Skeletal muscle satellite cell (primary cell): ENCODE data around the gene AJM1.

Source experiments
- H3K27me3 ChIP-seq: 2 replicates; pipeline ENCODE4 v1.7.0; 2013; ENCODE audit warnings: low read length; ENCODE audit not compliant: control insufficient read depth, insufficient read depth
- H3K36me3 ChIP-seq: 2 replicates; pipeline ENCODE4 v1.7.0; 2013; ENCODE audit warnings: mild to moderate bottlenecking, control low read depth, low read length; ENCODE audit not compliant: insufficient read depth
- H3K4me1 ChIP-seq: 2 replicates; pipeline ENCODE4 v1.7.0; 2013; ENCODE audit warnings: low read length; ENCODE audit not compliant: control insufficient read depth, insufficient read depth
- H3K4me2 ChIP-seq: 2 replicates; pipeline ENCODE4 v1.7.0; 2013; ENCODE audit warnings: mild to moderate bottlenecking, low read length
- H3K4me3 ChIP-seq: 2 replicates; pipeline ENCODE4 v1.7.0; 2013; ENCODE audit warnings: low read length
- H3K9ac ChIP-seq: 2 replicates; pipeline ENCODE4 v1.7.0; 2013; ENCODE audit warnings: mild to moderate bottlenecking, low read depth, low read length, moderate library complexity
- H3K9me3 ChIP-seq: replicated peaks from 2 replicates; pipeline ENCODE4 v1.7.0; 2013; ENCODE audit warnings: mild to moderate bottlenecking, control low read depth, low read length

The AJM1 gene

DNA sequence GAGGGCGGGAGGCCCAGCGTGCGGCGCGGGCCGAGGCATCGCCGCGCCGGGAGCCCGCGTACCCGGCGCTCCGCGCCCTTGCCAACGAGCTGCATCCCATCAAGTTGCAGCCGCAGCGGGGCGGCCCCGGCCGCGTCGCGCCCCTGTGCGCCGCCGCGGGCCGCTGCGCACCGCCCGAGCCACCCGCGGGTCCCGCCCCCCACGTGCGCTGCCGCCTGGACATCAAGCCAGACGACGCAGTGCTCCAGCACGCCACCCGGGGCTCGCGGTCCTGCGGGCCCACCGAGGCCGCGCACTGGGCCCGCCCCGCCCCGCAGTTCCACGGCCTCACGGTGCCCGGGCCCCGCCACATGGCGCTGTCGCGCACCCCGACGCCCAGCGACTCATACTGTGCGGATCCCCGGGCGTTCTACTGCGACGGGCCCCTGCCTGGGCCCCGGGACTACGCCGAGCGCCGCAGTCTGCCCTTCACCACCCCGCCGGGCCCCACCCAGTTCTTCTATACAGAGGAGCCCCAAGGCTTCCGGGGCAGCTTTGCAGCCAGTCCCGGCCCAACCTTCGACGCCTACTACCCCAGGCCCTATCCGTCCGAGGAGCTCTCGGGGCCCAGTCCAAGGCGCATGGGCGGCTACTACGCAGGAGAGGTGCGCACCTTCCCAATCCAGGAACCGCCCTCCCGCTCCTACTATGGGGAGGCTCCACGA, 2.6 kb downstream of the AJM1 start:
- no peak overlapping the region for H3K4me3 ChIP-seq
- no peaks in the 10 kb centered on the region for H3K9me3 ChIP-seq
- H3K4me1 ChIP-seq: peaks cover 45% of the 10 kb centered on the region
- no peak overlapping the region for H3K4me2 ChIP-seq
- H3K27me3 ChIP-seq: peaks cover 4% of the 10 kb centered on the region
- H3K36me3 ChIP-seq: peaks cover 3% of the 10 kb centered on the region
- no peak overlapping the region for H3K9ac ChIP-seq

DNA sequence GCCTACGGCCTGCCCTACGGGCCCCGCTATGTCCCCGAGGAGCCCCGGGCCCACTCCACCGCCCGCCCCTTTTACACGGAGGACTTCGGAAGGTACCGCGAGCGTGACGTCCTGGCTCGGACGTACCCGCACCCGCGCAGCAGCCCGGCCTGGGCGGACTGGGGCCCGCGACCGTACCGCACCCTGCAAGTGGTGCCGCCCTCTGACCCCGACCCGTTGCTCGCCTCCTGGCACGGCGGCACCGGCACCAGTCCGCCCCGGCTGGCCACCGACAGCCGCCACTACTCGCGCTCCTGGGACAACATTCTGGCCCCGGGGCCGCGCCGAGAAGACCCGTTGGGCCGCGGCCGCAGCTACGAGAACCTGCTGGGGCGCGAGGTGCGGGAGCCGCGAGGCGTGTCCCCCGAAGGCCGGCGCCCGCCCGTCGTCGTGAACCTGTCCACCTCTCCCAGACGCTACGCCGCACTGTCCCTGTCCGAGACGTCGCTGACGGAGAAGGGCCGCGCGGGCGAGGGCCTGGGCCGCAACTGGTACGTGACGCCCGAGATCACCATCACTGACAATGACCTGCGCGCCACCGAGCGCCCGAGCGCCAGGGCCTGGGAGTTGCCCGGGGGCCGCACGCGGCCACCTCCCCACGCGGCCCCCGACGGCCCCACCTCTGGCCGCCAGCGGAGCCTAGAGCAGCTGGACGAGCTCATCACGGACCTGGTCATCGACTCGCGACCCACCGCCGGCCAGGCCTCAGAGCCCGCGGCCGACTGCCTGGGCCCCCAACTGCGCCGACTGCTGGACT, 3.4 kb downstream of the AJM1 start:
- Histone ChIP-seq H3K4me3 (no peak overlapping the region), H3K9ac (no peak overlapping the region), H3K4me1 (peaks cover 45% of the 10 kb centered on the region), H3K27me3 (peaks cover 4% of the 10 kb centered on the region), H3K4me2 (no peak overlapping the region), H3K9me3 (no peaks in the 10 kb centered on the region), H3K36me3 (peaks cover 5% of the 10 kb centered on the region)

DNA sequence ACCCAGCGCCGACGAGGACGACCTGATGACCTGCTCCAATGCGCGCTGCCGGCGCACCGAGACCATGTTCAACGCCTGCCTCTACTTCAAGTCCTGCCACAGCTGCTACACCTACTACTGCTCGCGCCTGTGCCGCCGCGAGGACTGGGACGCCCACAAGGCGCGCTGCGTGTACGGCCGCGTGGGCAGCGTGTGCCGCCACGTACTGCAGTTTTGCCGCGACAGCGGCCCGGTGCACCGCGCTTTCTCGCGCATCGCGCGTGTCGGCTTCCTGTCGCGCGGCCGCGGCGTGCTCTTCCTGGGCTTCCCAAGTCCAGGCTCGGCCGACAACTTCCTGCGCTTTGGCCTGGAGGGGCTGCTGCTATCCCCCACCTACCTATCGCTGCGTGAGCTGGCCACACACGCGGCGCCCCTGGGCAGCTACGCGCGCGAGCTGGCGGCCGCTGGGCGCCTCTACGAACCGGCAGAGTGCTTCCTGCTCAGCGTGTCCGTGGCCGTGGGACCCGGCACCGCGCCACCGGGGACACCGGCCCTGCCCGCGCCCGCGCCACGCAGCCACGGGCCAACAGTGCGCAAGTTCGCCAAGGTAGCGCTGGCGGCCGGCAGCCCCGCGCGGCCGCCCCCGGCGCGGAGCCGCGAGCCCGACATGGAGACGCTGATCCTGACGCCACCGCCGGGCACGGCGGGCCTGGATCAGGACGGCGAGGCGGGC, 4.3 kb downstream of the AJM1 start:
- Histone ChIP-seq H3K4me3 (peak overlapping the region; percentile 34), H3K4me1 (peaks cover 38% of the 10 kb centered on the region), H3K27me3 (peaks cover 4% of the 10 kb centered on the region), H3K9ac (no peak overlapping the region), H3K9me3 (no peaks in the 10 kb centered on the region), H3K36me3 (peaks cover 5% of the 10 kb centered on the region), H3K4me2 (no peak overlapping the region)

DNA sequence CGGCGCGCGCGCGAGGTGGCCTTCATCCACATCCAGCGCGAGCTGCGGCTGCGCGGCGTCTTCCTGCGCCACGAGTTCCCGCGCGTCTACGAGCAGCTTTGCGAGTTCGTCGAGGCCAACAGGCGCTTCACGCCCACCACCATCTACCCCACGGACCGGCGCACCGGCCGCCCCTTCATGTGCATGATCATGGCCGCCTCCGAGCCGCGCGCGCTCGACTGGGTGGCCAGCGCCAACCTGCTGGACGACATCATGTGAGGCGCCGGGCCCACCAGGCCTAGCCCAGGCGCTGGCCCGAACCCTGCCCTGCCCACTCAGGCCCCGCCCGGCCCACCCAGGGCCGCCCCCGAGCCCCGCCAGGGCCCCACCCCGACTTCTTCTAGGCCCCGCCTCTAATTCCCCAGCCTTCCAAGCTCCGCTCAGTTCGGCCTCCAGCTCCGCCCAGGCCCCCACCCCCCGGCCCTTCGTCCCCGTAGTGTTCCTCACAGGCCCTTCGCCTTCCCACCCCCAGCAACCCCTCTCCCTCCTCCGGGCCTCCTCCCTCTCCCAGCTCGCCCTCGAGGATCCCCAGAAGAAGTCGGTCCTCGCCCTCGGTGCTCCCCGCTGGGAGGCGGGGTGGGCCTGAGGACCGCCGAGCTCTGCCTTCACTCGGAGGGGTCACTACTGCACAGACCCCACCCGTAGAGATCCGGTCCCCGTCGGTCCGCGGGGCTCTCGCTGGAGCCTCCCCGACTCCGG, 5.0 kb downstream of the AJM1 start:
- Histone ChIP-seq H3K9me3 (no peaks in the 10 kb centered on the region), H3K9ac (peak overlapping the region; percentile 76), H3K36me3 (peaks cover 9% of the 10 kb centered on the region), H3K4me2 (peak overlapping the region; percentile 100), H3K4me1 (peaks cover 31% of the 10 kb centered on the region), H3K4me3 (peak overlapping the region; percentile 98), H3K27me3 (peaks cover 4% of the 10 kb centered on the region)

DNA sequence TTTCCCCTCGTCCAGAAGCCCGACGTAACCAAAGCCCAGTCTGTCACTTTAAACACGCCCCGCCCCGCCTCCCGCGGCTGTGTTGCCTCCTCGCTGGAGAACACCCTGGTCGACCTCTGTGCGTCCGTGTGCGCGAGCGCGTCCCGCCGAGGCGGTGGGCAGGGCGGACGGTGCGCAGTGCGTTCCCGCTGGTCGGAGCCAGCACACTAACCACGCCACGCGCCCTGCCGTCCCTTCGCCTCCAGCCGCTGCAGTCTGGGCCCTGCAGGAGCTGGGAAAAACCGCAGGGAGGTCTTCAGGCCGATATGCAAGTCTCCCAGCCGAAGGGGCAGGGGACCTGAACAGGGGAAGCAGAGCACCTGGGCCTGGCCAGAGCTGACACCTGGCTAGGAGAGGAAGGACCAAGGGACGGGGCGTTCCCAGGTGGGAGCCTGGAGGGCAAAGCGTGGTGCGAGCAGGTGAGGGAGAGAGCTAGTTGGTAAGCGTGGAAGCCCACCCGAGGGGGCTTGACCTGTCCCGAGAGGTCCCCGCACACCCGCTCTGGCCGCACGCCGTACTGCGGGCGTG, 5.6 kb downstream of the AJM1 start:
- H3K27me3 ChIP-seq: peaks cover 4% of the 10 kb centered on the region
- H3K9ac ChIP-seq: peak overlapping the region; percentile 76
- peak overlapping the region; percentile 98 for H3K4me3 ChIP-seq
- H3K4me1 ChIP-seq: peaks cover 28% of the 10 kb centered on the region
- H3K4me2 ChIP-seq: peak overlapping the region; percentile 100
- no peaks in the 10 kb centered on the region for H3K9me3 ChIP-seq
- H3K36me3 ChIP-seq: peaks cover 9% of the 10 kb centered on the region

DNA sequence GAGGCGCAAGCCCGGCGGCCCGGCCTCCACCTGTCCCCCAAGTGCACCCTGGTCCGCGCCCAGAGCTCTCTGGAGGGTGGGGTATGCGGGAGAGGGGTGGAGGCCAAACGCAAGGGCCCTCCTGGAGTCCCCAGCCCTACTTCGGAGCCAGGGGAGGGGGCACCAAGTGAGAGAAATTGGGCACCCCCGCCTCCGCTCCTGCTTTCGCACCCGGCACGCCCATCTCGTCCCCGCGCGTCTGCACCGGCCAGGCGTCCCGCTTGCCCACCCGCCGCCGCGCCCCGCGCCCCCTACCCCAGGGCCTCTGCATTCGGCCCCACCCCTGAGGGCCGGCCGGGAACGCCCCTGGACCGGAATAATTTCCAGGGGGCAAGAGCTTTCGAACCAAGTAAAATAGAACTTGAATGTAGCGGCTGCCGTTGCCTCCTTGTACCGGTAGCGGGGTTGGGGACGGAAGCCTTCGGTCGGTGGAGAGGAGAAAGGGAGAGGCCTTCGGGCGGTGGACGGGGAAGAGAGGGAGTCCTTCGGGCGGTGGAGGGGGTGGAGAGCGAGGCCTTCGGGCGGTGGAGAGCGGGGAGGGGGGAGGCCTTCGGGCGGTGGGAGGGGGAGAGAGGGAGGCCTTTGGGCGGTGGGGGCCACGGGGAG, 6.2 kb downstream of the AJM1 start:
- Histone ChIP-seq H3K4me1 (peaks cover 22% of the 10 kb centered on the region), H3K27me3 (peaks cover 4% of the 10 kb centered on the region), H3K9me3 (no peaks in the 10 kb centered on the region)

DNA sequence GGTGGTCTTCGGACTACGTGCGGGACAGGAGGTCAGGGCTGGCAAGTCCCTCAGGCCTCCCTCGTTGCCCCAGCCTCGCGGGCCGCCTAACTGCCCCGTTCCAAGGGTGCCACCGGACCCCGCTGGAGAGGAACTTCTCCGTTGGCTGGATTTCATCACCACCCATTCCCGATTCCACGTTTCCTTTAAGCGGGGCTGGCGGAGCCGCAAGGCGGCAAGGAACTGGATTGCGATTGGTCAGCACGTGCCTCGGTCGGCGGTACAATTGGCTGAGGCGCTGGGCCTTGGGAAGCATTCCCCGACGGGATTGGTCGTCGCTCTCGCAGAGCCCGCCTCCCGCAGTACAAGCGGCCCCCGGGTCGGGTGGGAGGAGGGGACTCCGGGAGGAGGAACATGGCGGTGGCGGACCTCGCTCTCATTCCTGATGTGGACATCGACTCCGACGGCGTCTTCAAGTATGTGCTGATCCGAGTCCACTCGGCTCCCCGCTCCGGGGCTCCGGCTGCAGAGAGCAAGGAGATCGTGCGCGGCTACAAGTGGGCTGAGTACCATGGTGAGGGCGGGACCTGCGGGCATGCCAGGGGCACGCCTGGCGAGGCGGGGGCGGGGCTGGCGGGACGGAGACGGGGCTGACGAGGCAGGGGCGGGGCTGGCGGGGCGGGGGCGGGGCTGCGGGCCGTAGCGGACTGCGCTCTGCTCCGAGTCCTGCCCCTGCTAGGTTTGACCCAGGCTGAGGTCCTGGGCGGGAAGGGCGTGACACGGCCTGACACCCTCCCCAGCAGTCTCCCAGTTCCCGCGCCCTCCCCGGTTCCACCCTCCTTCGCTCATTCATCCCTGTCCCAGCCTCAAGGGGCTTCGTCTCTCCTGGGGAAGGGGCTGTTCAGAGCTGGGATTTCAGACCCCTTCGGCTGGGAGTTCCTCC, 7.0 kb downstream of the AJM1 start, which contains the start of gene PHPT1:
Gene PHPT1, plus strand, starts transcription at position 372 of the 922 bp plus-strand sequence. Its CDS starts 22 bp downstream, at position 394.
- Histone ChIP-seq H3K4me3 (peak within 1 kb of the TSS; percentile 98), H3K4me1 (peaks cover 19% of the 10 kb centered on the region), H3K9ac (peak within 1 kb of the TSS; percentile 86), H3K36me3 (peaks cover 9% of the 10 kb centered on the region), H3K27me3 (peaks cover 4% of the 10 kb centered on the region), H3K9me3 (no peaks in the 10 kb centered on the region), H3K4me2 (peak within 1 kb of the TSS; percentile 100)

More for the DNA sequence above, 6.2 kb downstream of the AJM1 start:
- peaks cover 9% of the 10 kb centered on the region for H3K36me3 ChIP-seq
- H3K4me3 ChIP-seq: peak overlapping the region; percentile 98
- H3K9ac ChIP-seq: peak overlapping the region; percentile 76
- H3K4me2 ChIP-seq: peak overlapping the region; percentile 100

DNA sequence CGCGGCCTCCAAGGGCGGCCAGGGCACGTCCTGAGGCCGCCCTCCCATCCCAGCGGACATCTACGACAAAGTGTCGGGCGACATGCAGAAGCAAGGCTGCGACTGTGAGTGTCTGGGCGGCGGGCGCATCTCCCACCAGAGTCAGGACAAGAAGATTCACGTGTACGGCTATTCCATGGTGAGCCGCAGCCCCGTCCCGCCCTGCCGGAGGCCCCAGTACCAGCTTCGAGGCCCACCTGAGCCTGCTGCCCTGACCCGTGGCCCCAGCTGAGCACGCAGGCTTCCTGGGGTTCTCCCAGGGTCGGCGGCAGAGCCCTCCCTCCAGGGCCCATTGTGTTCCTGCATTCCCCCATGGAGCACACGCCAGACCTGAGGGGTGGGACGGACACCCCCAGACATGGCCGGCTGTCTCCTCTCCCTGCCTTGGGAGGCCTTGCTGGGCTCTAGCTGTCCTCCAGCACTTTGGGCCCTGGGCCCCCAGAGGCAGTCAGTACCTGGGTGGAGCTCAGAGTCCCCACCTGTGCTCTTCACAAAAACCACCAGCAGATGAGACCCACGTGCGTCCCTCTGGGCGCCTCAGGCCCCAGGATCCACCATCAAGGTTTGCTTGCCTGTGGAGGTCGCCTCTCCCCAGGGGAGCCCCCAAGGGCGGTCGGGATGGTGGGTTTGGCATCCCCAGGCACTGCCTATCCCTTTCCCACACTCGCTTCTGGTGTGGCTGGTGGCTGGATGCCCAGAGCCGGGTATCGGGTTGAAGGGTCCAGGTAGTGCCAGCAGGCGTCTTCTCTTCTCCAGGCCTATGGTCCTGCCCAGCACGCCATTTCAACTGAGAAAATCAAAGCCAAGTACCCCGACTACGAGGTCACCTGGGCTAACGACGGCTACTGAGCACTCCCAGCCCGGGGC, 7.9 kb downstream of the AJM1 start:
- H3K9ac ChIP-seq: peak overlapping the region; percentile 86

More for the DNA sequence above, 7.9 kb downstream of the AJM1 start:
- Histone ChIP-seq H3K9me3 (no peaks in the 10 kb centered on the region), H3K36me3 (peaks cover 9% of the 10 kb centered on the region), H3K27me3 (peaks cover 4% of the 10 kb centered on the region), H3K4me3 (peak overlapping the region; percentile 98), H3K4me1 (peaks cover 19% of the 10 kb centered on the region), H3K4me2 (peak overlapping the region; percentile 100)
